Gastrocnemius medialis (tissue), 4 donors: ENCODE measurements around the gene IGSF21. TPM values are rescaled to one million over a fixed set of nuclear protein-coding genes. Genes with fewer than 3 reads are reported as not detected.

Experiments
- ATAC-seq, 2 donors: fragments of 150-250 bp; one replicate each; pipeline ENCODE4 v1.9.1; 2016
- DNase-seq, 2 donors: peaks; one replicate each; pipeline ENCODE4 v3.0.0-alpha.2; 2019
- H3K27ac ChIP-seq, 4 donors: fragments of 200-600 bp; sonication (generic); 1 replicate in 1 of 4; 2 replicates in 3 of 4; pipeline ENCODE4 v1.5.1; 2016 to 2018; ENCODE audit warnings: mild to moderate bottlenecking in 2 of 4, moderate library complexity in 1 of 4
- H3K27me3 ChIP-seq, 3 donors: fragments of 200-600 bp; sonication (generic) in 2 of 3; 1 replicate in 1 of 3; 2 replicates in 2 of 3; pipeline versions ENCODE4 v1.5.1 to v1.6.0; 2016 to 2019; ENCODE audit warnings: mild to moderate bottlenecking in 1 of 3, moderate library complexity in 1 of 3
- H3K36me3 ChIP-seq, 2 donors: fragments of 200-600 bp; sonication (generic) in 1 of 2; one replicate each; pipeline ENCODE4 v1.5.1; 2017 to 2018
- H3K4me1 ChIP-seq, 2 donors: fragments of 200-600 bp; sonication (generic) in 1 of 2; one replicate each; pipeline ENCODE4 v1.5.1; 2016 to 2017; ENCODE audit warnings: mild to moderate bottlenecking in 2 of 2
- H3K4me3 ChIP-seq, 4 donors: fragments of 200-600 bp; sonication (generic) in 3 of 4; 1 replicate in 1 of 4; 2 replicates in 3 of 4; pipeline ENCODE4 v1.5.1; 2016 to 2019; ENCODE audit warnings: mild to moderate bottlenecking in 2 of 4
- H3K9me3 ChIP-seq, 3 donors: fragments of 200-600 bp; sonication (generic) in 2 of 3; 1 replicate in 1 of 3; 2 replicates in 2 of 3; pipeline ENCODE4 v1.5.1; 2016 to 2019
- POLR2A ChIP-seq, 2 donors: fragments of 450-650 bp; IDR thresholded peaks; one replicate each; pipeline ENCODE4 v1.6.1; 2017; ENCODE audit warnings: antibody characterized with exemption in 2 of 2, mild to moderate bottlenecking in 2 of 2, moderate library complexity in 2 of 2
- in situ Hi-C, 4 donors: fragments of 200-750 bp; cut with MboI; loops; one replicate each; pipeline versions ENCODE4 v1.15.0 to v1.8.0; 2017; ENCODE audit warnings: low sequenced_read_pairs in 4 of 4
- intact Hi-C: fragments of 100-400 bp; cut with DNase I; formaldehyde crosslinking; loops from one replicate; pipeline ENCODE4 v1.15.1; 2023; ENCODE audit warnings: low total_unique reads
- total RNA-seq, 4 donors: library from RNA; depleted of rRNA; stranded (reverse); fragments of >200 nt; gene quantifications; one replicate each; pipeline versions ENCODE4 v1.1.0 to v1.2.3, GENCODE V29; 2016
- TF ChIP-seq, protein P1 (sequence below), 5 experiments: fragments of 450-650 bp in 3 of 5; fragments of 200-600 bp in 2 of 5; sonication (generic) in 2 of 5; IDR thresholded peaks in 4 of 5; conservative IDR thresholded peaks in 1 of 5; 1 replicate in 4 of 5; 2 replicates in 1 of 5; pipeline ENCODE4 v1.5.1; 2016 to 2019; ENCODE audit warnings: antibody characterized with exemption in 5 of 5, mild to moderate bottlenecking in 3 of 5, moderate library complexity in 3 of 5

IGSF21 gene
- total RNA-seq, 4 donors from 2014 or later = 0.32 to 0.66 (median 0.53) TPM

DNA sequence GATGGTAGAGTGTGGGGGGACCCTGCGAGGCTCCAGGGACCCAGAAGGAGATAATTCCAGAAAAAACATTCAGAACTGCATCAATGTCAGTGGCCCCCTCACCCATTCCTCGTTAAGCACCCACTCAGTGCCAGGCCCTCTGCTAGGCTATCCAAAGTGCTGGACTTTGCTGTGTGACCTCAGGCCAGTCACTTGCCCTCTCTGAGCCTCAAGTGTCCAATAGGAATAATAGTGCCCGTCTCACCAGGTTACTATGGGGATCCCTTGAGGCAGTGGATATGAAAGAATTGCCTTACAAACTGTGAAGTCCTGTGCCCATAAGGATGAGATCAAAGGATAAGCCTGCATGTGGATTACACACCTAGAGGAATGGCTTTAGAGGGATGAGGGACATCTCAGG is 83.4 kb downstream of the IGSF21 start:
- in situ Hi-C loops = no loop called here
- DNase-seq (no peak), ATAC-seq (no peak)
- Histone ChIP-seq H3K27ac (no peak overlapping the region), H3K9me3 (no peaks in the 10 kb centered on the region), H3K4me1 (no peaks in the 10 kb centered on the region), H3K4me3 (no peak overlapping the region), H3K36me3 (no peaks in the 10 kb centered on the region), H3K27me3 (peaks cover 4 to 16% (median 4%) of the 10 kb centered on the region in 3 donors)
- intact Hi-C loops = no loop called here
- TF ChIP-seq, protein P1, sequence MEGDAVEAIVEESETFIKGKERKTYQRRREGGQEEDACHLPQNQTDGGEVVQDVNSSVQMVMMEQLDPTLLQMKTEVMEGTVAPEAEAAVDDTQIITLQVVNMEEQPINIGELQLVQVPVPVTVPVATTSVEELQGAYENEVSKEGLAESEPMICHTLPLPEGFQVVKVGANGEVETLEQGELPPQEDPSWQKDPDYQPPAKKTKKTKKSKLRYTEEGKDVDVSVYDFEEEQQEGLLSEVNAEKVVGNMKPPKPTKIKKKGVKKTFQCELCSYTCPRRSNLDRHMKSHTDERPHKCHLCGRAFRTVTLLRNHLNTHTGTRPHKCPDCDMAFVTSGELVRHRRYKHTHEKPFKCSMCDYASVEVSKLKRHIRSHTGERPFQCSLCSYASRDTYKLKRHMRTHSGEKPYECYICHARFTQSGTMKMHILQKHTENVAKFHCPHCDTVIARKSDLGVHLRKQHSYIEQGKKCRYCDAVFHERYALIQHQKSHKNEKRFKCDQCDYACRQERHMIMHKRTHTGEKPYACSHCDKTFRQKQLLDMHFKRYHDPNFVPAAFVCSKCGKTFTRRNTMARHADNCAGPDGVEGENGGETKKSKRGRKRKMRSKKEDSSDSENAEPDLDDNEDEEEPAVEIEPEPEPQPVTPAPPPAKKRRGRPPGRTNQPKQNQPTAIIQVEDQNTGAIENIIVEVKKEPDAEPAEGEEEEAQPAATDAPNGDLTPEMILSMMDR (IDR thresholded peaks at IDR 0.05 in 4 of 5, conservative IDR thresholded peaks at IDR 0.05 in 1 of 5) = no peak
- no peak for TF ChIP-seq POLR2A (IDR thresholded peaks at IDR 0.05)

DNA sequence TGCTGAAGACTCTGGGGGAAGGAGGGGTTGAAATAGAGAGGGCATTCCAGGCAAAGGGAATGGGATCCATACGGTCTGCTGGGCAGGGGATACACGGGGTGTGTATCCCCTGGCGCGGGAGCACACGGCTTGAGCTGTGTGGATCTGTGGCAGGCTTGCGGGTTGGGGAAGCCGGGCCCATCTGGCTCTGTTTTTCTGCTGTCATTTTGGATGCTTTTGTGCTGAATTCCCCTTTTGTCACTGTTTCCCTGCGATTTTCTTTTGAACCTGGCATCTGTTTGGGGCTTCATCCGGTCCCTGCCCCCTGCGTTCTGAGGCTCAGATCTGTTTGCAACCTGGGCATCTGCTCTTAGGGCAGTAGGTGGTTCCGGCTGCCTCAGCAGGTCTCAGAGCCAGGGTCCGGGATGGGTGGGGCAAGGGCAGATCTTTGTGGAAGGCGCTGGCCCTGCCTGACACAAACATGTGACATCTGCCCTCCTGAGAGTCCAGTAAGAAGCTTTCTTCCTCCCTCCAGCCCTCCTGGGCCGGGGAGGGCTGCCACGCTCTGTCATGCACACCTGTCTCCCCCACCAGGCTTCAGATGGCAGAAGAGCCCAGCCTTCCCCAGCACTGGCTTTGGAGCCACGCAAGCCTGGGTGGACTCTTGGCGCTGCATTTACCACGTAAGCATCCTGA is 84.0 kb downstream of the IGSF21 start:
- peaks cover 4 to 19% (median 4%) of the 10 kb centered on the region in 3 donors for H3K27me3 ChIP-seq
- in situ Hi-C loops = no loop called here
- ATAC-seq = no peak

DNA sequence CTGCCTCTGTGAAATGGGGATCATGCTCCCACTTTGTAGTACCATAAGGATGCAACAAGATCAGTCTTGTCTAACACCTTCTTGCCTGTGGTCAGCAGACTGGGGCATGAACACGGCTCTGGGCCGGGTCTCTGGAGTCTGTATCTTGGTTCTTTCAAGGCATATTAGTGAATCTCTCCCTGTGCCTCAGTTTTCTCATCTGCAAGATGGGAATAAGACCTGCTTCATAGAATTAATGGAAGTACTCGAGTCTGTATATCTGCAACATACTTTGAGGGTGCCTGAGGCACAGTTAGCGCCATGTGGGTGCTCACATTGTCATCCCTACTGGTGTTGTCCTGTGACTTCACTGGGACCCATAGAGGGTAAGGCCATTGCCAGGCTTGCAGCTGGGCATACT is 84.6 kb downstream of the IGSF21 start:
- no peak for DNase-seq
- Histone ChIP-seq H3K9me3 (no peaks in the 10 kb centered on the region), H3K27ac (no peak overlapping the region), H3K27me3 (peaks cover 4 to 24% (median 4%) of the 10 kb centered on the region in 3 donors), H3K36me3 (no peaks in the 10 kb centered on the region), H3K4me3 (no peak overlapping the region), H3K4me1 (no peaks in the 10 kb centered on the region)
- no peak for TF ChIP-seq POLR2A (IDR thresholded peaks at IDR 0.05)
- TF ChIP-seq, protein P1 (IDR thresholded peaks at IDR 0.05 in 4 of 5, conservative IDR thresholded peaks at IDR 0.05 in 1 of 5) = no peak
- intact Hi-C loops = no loop called here
- no peak for ATAC-seq
- in situ Hi-C loops = no loop called here

More for the DNA sequence above, 84.0 kb downstream of the IGSF21 start:
- Histone ChIP-seq H3K4me1 (no peaks in the 10 kb centered on the region), H3K27ac (no peak overlapping the region), H3K4me3 (no peak overlapping the region), H3K36me3 (no peaks in the 10 kb centered on the region), H3K9me3 (no peaks in the 10 kb centered on the region)
- TF ChIP-seq, protein P1 (IDR thresholded peaks at IDR 0.05 in 4 of 5, conservative IDR thresholded peaks at IDR 0.05 in 1 of 5) = no peak
- no peak for TF ChIP-seq POLR2A (IDR thresholded peaks at IDR 0.05)
- intact Hi-C loops = no loop called here
- no peak for DNase-seq

DNA sequence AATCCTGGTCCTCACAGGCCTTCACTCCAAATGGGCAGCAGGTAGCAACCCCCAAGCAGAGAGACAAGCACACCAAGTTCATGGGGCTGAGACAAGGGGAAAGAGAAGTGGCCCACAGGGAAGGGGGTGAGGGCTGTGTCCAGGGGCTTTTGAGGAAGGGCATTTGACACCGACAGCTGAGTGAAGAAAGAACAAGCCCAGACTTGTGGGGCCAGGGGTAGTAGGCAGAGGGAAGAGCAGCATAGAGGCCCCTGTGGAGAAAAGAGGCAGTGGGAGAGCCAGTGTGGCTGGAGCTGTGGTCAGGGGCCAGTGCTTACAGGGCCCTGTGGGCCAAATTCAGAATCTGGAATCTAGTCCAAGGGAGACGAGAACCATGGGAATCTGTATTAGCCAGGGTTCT is 85.4 kb downstream of the IGSF21 start:
- Histone ChIP-seq H3K36me3 (no peaks in the 10 kb centered on the region), H3K4me3 (no peak overlapping the region), H3K4me1 (no peaks in the 10 kb centered on the region), H3K9me3 (no peaks in the 10 kb centered on the region), H3K27me3 (peaks cover 4 to 24% (median 4%) of the 10 kb centered on the region in 3 donors), H3K27ac (no peak overlapping the region)
- in situ Hi-C loops = no loop called here
- no peak for ATAC-seq
- no peak for DNase-seq
- intact Hi-C loops = no loop called here
- TF ChIP-seq, protein P1 (IDR thresholded peaks at IDR 0.05 in 4 of 5, conservative IDR thresholded peaks at IDR 0.05 in 1 of 5) = no peak
- no peak for TF ChIP-seq POLR2A (IDR thresholded peaks at IDR 0.05)

DNA sequence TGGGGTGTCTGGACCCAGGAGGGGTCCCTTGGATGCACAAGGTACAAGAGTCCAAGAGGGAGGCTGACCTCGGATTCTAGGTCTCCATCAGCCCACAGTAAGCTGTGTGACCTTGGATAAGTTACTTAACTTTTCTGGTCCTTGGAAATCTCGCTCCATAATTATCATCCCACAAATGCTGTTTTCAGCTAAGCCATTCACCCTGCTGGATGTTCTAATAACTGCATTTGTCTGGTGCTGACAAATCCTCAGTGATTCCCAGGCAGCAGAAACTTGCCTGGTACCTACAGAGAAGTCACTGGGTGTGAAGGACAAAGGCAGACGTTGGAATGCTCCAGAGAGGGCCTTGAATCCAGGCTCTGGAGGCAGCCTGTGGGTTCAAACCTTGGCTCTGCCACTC is 89.7 kb downstream of the IGSF21 start:
- no peak overlapping the region for H3K27ac ChIP-seq
- H3K36me3 ChIP-seq = no peaks in the 10 kb centered on the region
- intact Hi-C loops = no loop called here
- peaks cover 4 to 34% (median 4%) of the 10 kb centered on the region in 3 donors for H3K27me3 ChIP-seq
- DNase-seq = no peak
- in situ Hi-C loops = no loop called here
- no peaks in the 10 kb centered on the region for H3K9me3 ChIP-seq
- no peaks in the 10 kb centered on the region for H3K4me1 ChIP-seq
- no peak for ATAC-seq
- TF ChIP-seq, protein P1 (IDR thresholded peaks at IDR 0.05 in 4 of 5, conservative IDR thresholded peaks at IDR 0.05 in 1 of 5) = no peak
- no peak for TF ChIP-seq POLR2A (IDR thresholded peaks at IDR 0.05)
- H3K4me3 ChIP-seq = no peak overlapping the region
